BJ (cell line): ENCODE measurements around the gene CARD10. TPM values are rescaled to one million over a fixed set of nuclear protein-coding genes. Genes with fewer than 3 reads are reported as not detected.
"Not testable (repeated sequence)": the region's sequence is repeated elsewhere in the genome, so short reads cannot be mapped to it uniquely, and the experiment has no call there.

Experiments used
- CTCF ChIA-PET: fragments of 350-600 bp; formaldehyde crosslinking; extraction: SDS; loops from one replicate; lab custom pipeline; 2021; ENCODE audit warnings: antibody characterized with exemption, inconsistent platforms; lab: Yijun Ruan, JAX
- POLR2A ChIA-PET: fragments of 300-600 bp; sonication (Branson Sonifier 250); formaldehyde crosslinking; extraction: SDS; loops from one replicate; lab custom pipeline; 2021; ENCODE audit warnings: antibody characterized with exemption; lab: Charles Lee
- DNase-seq: peaks from one replicate; pipeline ENCODE4 v3.0.0-alpha.2; 2011; ENCODE audit warnings: low read depth
- H3K27me3 ChIP-seq: 2 replicates; pipeline ENCODE4 v1.6.0; 2011; ENCODE audit warnings: low read length; ENCODE audit not compliant: control insufficient read depth, insufficient read depth
- H3K36me3 ChIP-seq: 2 replicates; pipeline ENCODE4 v1.5.1; 2011; ENCODE audit warnings: low read length; ENCODE audit not compliant: control insufficient read depth, insufficient read depth
- H3K4me3 ChIP-seq: 2 replicates; pipeline ENCODE4 v1.5.1; 2011; ENCODE audit warnings: low read depth, mild to moderate bottlenecking, control low read depth, low read length
- CTCF ChIP-seq: IDR thresholded peaks from 2 replicates; pipeline ENCODE4 v1.5.1; 2011; ENCODE audit warnings: low read depth, mild to moderate bottlenecking, control low read depth, inconsistent platforms, low read length, moderate library complexity; ENCODE audit not compliant: insufficient read depth
- polyA plus RNA-seq: library from polyadenylated mRNA; depleted of rRNA; stranded (reverse); fragments of >200 nt; gene quantifications from 2 replicates; pipeline ENCODE4 v1.2.3, GENCODE V29; 2011

Gene CARD10
- polyA plus RNA-seq, 1 experiment, result 4.5 TPM

- ChIA-PET POLR2A (no interaction called here), CTCF (interaction anchor here (0.6 to 1.7 kb wide), 10 partner anchors 11 to 210 kb away, joined by 3 to 10 read pairs (median 3); no protein-coding TSS in a partner anchor)
- no peak for DNase-seq
- TF ChIP-seq CTCF, result no peak
- H3K36me3 ChIP-seq, result no peaks in the 10 kb centered on the region
- H3K27me3 ChIP-seq, result peaks cover 55% of the 10 kb centered on the region
- no peak overlapping the region for H3K4me3 ChIP-seq
Measured at GRCh38 chr22:37469416-37470086, 49.7 kb downstream of the CARD10 start.

- DNase-seq, CTCF ChIA-PET, H3K4me3 ChIP-seq, POLR2A ChIA-PET, H3K36me3 ChIP-seq: not testable (repeated sequence)
- peaks cover 44% of the 10 kb centered on the region for H3K27me3 ChIP-seq
Measured at GRCh38 chr22:37468201-37468695, 51.0 kb downstream of the CARD10 start.

GRCh38 chr22:37467391-37467955 is 51.7 kb downstream of the CARD10 start:
- H3K36me3 ChIP-seq, result no peaks in the 10 kb centered on the region
- H3K4me3 ChIP-seq, result no peak overlapping the region
- POLR2A ChIA-PET, result no interaction called here
- H3K27me3 ChIP-seq, result peaks cover 41% of the 10 kb centered on the region
- CTCF ChIA-PET, result no interaction called here
- no peak for TF ChIP-seq CTCF
- no peak for DNase-seq

GRCh38 chr22:37464181-37464580 is 55.0 kb downstream of the CARD10 start:
- ChIA-PET POLR2A (no interaction called here), CTCF (no interaction called here)
- Histone ChIP-seq H3K4me3 (no peak overlapping the region), H3K27me3 (peaks cover 22% of the 10 kb centered on the region), H3K36me3 (no peaks in the 10 kb centered on the region)
- no peak for TF ChIP-seq CTCF
- DNase-seq, result no peak

GRCh38 chr22:37462983-37463382 is 56.2 kb downstream of the CARD10 start:
- peaks cover 15% of the 10 kb centered on the region for H3K27me3 ChIP-seq
- no peaks in the 10 kb centered on the region for H3K36me3 ChIP-seq
- TF ChIP-seq CTCF, result no peak
- CTCF ChIA-PET, result interaction anchor here (1.0 to 1.8 kb wide), 2 partner anchors 9 to 146 kb away, joined by 5 to 16 read pairs; no protein-coding TSS in a partner anchor
- no peak overlapping the region for H3K4me3 ChIP-seq
- DNase-seq, result no peak
- POLR2A ChIA-PET, result no interaction called here
